Activated T-helper 17 cell treated with anti-CD3 and anti-CD28 coated beads, Interleukin-2, amount 50 U/mL, for 72 hours (primary cell): ENCODE data around the gene APPL2. TPM values are rescaled to one million over a fixed set of nuclear protein-coding genes. Genes with fewer than 3 reads are reported as not detected.
A peak's percentile ranks its signal among the peaks of the same experiment; 100 is the strongest.
"Not testable (repeated sequence)": the region's sequence is repeated elsewhere in the genome, so short reads cannot be mapped to it uniquely, and the experiment has no call there.

ENCODE experiments used
- ATAC-seq: fragments of 150-1000 bp; cut with Tn5 transposase; replicated peaks from 2 replicates; pipeline ENCODE4 v1.10.0; 2021; ENCODE audit warnings: mild to moderate bottlenecking, moderate library complexity
- H3K27ac Mint-ChIP-seq: one replicate; pipeline ENCODE4 v1.8.0; 2022; ENCODE audit warnings: mixed read lengths
- H3K27me3 Mint-ChIP-seq: one replicate; pipeline ENCODE4 v1.8.0; 2022; ENCODE audit warnings: mixed read lengths
- H3K36me3 Mint-ChIP-seq: one replicate; pipeline ENCODE4 v1.8.0; 2022; ENCODE audit warnings: low read depth, mild to moderate bottlenecking, mixed read lengths
- H3K4me1 Mint-ChIP-seq: one replicate; pipeline ENCODE4 v1.8.0; 2022; ENCODE audit warnings: mixed read lengths
- H3K4me3 Mint-ChIP-seq: one replicate; pipeline ENCODE4 v1.8.0; 2022; ENCODE audit warnings: mild to moderate bottlenecking, mixed read lengths
- H3K9me3 Mint-ChIP-seq: one replicate; pipeline ENCODE4 v1.8.0; 2022; ENCODE audit warnings: mixed read lengths
- total RNA-seq, 2 donors: library from RNA; stranded (reverse); gene quantifications; one replicate each; pipeline ENCODE4 v1.2.3, GENCODE V29; 2022

Gene APPL2
- total RNA-seq, 2 donors from 2014 or later, result 16.7 to 23.5 TPM

GRCh38 chr12:105267711-105268110 lies 31.7 kb upstream of the APPL2 start:
- Mint-ChIP-seq H3K4me1 (no peaks in the 10 kb centered on the region), H3K27me3 (peaks cover 11% of the 10 kb centered on the region), H3K36me3 (no peaks in the 10 kb centered on the region)

GRCh38 chr12:105264771-105265170 lies 28.8 kb upstream of the APPL2 start:
- H3K4me1 Mint-ChIP-seq, result no peaks in the 10 kb centered on the region
- H3K27me3 Mint-ChIP-seq, result peaks cover 21% of the 10 kb centered on the region
- ATAC-seq, result no peak
- H3K36me3 Mint-ChIP-seq, result no peaks in the 10 kb centered on the region
- no peak overlapping the region for H3K4me3 Mint-ChIP-seq
- H3K27ac Mint-ChIP-seq, result no peak overlapping the region
- H3K9me3 Mint-ChIP-seq, result no peaks in the 10 kb centered on the region

More at GRCh38 chr12:105267711-105268110, 31.7 kb upstream of the APPL2 start:
- ATAC-seq, result no peak
- Mint-ChIP-seq H3K9me3 (no peaks in the 10 kb centered on the region), H3K4me3 (no peak overlapping the region), H3K27ac (no peak overlapping the region)

GRCh38 chr12:105262461-105263184 lies 26.6 kb upstream of the APPL2 start:
- Mint-ChIP-seq H3K36me3 (no peaks in the 10 kb centered on the region), H3K4me3 (no peak overlapping the region), H3K9me3 (no peaks in the 10 kb centered on the region), H3K27me3 (peaks cover 21% of the 10 kb centered on the region), H3K4me1 (no peaks in the 10 kb centered on the region), H3K27ac (no peak overlapping the region)
- no peak for ATAC-seq

GRCh38 chr12:105261010-105261409 lies 25.0 kb upstream of the APPL2 start:
- no peaks in the 10 kb centered on the region for H3K9me3 Mint-ChIP-seq
- no peak overlapping the region for H3K27ac Mint-ChIP-seq
- peaks cover 21% of the 10 kb centered on the region for H3K27me3 Mint-ChIP-seq
- H3K4me3 Mint-ChIP-seq, result no peak overlapping the region
- no peak for ATAC-seq
- no peaks in the 10 kb centered on the region for H3K4me1 Mint-ChIP-seq
- H3K36me3 Mint-ChIP-seq, result no peaks in the 10 kb centered on the region

- no peaks in the 10 kb centered on the region for H3K9me3 Mint-ChIP-seq
- no peaks in the 10 kb centered on the region for H3K36me3 Mint-ChIP-seq
- H3K27ac Mint-ChIP-seq, result no peak overlapping the region
- H3K4me3 Mint-ChIP-seq, result no peak overlapping the region
- peaks cover 21% of the 10 kb centered on the region for H3K27me3 Mint-ChIP-seq
- H3K4me1 Mint-ChIP-seq, result no peaks in the 10 kb centered on the region
- no peak for ATAC-seq
Measured at GRCh38 chr12:105259226-105259625, 23.3 kb upstream of the APPL2 start.

GRCh38 chr12:105257321-105257728 lies 21.4 kb upstream of the APPL2 start:
- Mint-ChIP-seq H3K4me3 (no peak overlapping the region), H3K4me1 (no peaks in the 10 kb centered on the region), H3K36me3 (no peaks in the 10 kb centered on the region), H3K27ac (no peak overlapping the region), H3K27me3 (peaks cover 12% of the 10 kb centered on the region), H3K9me3 (no peaks in the 10 kb centered on the region)
- ATAC-seq, result no peak

GRCh38 chr12:105256921-105257320 lies 20.9 kb upstream of the APPL2 start:
- no peaks in the 10 kb centered on the region for H3K4me1 Mint-ChIP-seq
- no peak for ATAC-seq
- H3K27me3 Mint-ChIP-seq, result peaks cover 10% of the 10 kb centered on the region
- H3K36me3 Mint-ChIP-seq, result no peaks in the 10 kb centered on the region
- H3K4me3 Mint-ChIP-seq, result no peak overlapping the region
- no peaks in the 10 kb centered on the region for H3K9me3 Mint-ChIP-seq
- H3K27ac Mint-ChIP-seq, result no peak overlapping the region

- not testable (repeated sequence) for ATAC-seq, H3K9me3 Mint-ChIP-seq, H3K27ac Mint-ChIP-seq, H3K4me3 Mint-ChIP-seq, H3K4me1 Mint-ChIP-seq, H3K27me3 Mint-ChIP-seq, H3K36me3 Mint-ChIP-seq
Measured at GRCh38 chr12:105256431-105256830, 20.5 kb upstream of the APPL2 start.

- H3K4me3 Mint-ChIP-seq, result no peak overlapping the region
- H3K9me3 Mint-ChIP-seq, result no peaks in the 10 kb centered on the region
- no peak overlapping the region for H3K27ac Mint-ChIP-seq
- ATAC-seq, result no peak
- H3K27me3 Mint-ChIP-seq, result peaks cover 10% of the 10 kb centered on the region
- no peaks in the 10 kb centered on the region for H3K36me3 Mint-ChIP-seq
- no peaks in the 10 kb centered on the region for H3K4me1 Mint-ChIP-seq
Measured at GRCh38 chr12:105256011-105256410, 20.0 kb upstream of the APPL2 start.

GRCh38 chr12:105253866-105254513 lies 18.0 kb upstream of the APPL2 start:
- no peak overlapping the region for H3K27ac Mint-ChIP-seq

GRCh38 chr12:105252901-105253300 lies 16.9 kb upstream of the APPL2 start:
- Mint-ChIP-seq H3K4me1 (no peaks in the 10 kb centered on the region), H3K27me3 (no peaks in the 10 kb centered on the region), H3K9me3 (no peaks in the 10 kb centered on the region), H3K36me3 (no peaks in the 10 kb centered on the region), H3K27ac (no peak overlapping the region), H3K4me3 (no peak overlapping the region)
- ATAC-seq, result no peak

More at GRCh38 chr12:105253866-105254513, 18.0 kb upstream of the APPL2 start:
- no peak overlapping the region for H3K4me3 Mint-ChIP-seq
- ATAC-seq, result peak; percentile 53
- H3K4me1 Mint-ChIP-seq, result no peaks in the 10 kb centered on the region
- H3K9me3 Mint-ChIP-seq, result no peaks in the 10 kb centered on the region
- no peaks in the 10 kb centered on the region for H3K27me3 Mint-ChIP-seq
- H3K36me3 Mint-ChIP-seq, result no peaks in the 10 kb centered on the region

- not testable (repeated sequence) for H3K36me3 Mint-ChIP-seq
Measured at GRCh38 chr12:105245776-105246427, 9.9 kb upstream of the APPL2 start.

GRCh38 chr12:105245291-105245690 lies 9.3 kb upstream of the APPL2 start:
- no peaks in the 10 kb centered on the region for H3K36me3 Mint-ChIP-seq
- H3K9me3 Mint-ChIP-seq, result no peaks in the 10 kb centered on the region
- peaks cover 4% of the 10 kb centered on the region for H3K27me3 Mint-ChIP-seq
- ATAC-seq, result no peak
- no peak overlapping the region for H3K4me3 Mint-ChIP-seq
- H3K27ac Mint-ChIP-seq, result no peak overlapping the region
- H3K4me1 Mint-ChIP-seq, result no peaks in the 10 kb centered on the region

More at GRCh38 chr12:105245776-105246427, 9.9 kb upstream of the APPL2 start:
- H3K9me3 Mint-ChIP-seq, H3K27me3 Mint-ChIP-seq, H3K4me1 Mint-ChIP-seq, H3K4me3 Mint-ChIP-seq, ATAC-seq, H3K27ac Mint-ChIP-seq: not testable (repeated sequence)

- H3K27ac Mint-ChIP-seq, result no peak overlapping the region
- no peaks in the 10 kb centered on the region for H3K9me3 Mint-ChIP-seq
- H3K4me1 Mint-ChIP-seq, result peaks cover 2% of the 10 kb centered on the region
- H3K4me3 Mint-ChIP-seq, result no peak overlapping the region
- H3K36me3 Mint-ChIP-seq, result no peaks in the 10 kb centered on the region
- H3K27me3 Mint-ChIP-seq, result no peaks in the 10 kb centered on the region
- no peak for ATAC-seq
Measured at GRCh38 chr12:105240228-105240627, 4.3 kb upstream of the APPL2 start.

- Mint-ChIP-seq H3K27me3 (no peaks in the 10 kb centered on the region), H3K4me3 (no peak overlapping the region), H3K36me3 (no peaks in the 10 kb centered on the region), H3K27ac (no peak overlapping the region), H3K4me1 (peaks cover 11% of the 10 kb centered on the region), H3K9me3 (no peaks in the 10 kb centered on the region)
- ATAC-seq, result no peak
Measured at GRCh38 chr12:105239304-105239703, 3.3 kb upstream of the APPL2 start.
